ENCODE data around the gene HLA-DOB.

GRCh38 chr6:32832535-32832934 lies 15.7 kb upstream of the HLA-DOB start:
- TF ChIP-seq EP300 (IDR thresholded peaks at IDR 0.05; ENCODE audit: borderline replicate concordance) (no peak), MAX (IDR thresholded peaks at IDR 0.05) (no peak), NFIC (IDR thresholded peaks at IDR 0.05) (no peak)
